IPS DF 4.7 (cell line): ENCODE data around the gene SORL1-AS1.

ENCODE experiments used
- DNase-seq: peaks from one replicate; pipeline ENCODE4 v3.0.0-alpha.2; 2013; ENCODE audit warnings: low spot score; ENCODE audit errors: extremely low read depth

The SORL1-AS1 gene

DNA sequence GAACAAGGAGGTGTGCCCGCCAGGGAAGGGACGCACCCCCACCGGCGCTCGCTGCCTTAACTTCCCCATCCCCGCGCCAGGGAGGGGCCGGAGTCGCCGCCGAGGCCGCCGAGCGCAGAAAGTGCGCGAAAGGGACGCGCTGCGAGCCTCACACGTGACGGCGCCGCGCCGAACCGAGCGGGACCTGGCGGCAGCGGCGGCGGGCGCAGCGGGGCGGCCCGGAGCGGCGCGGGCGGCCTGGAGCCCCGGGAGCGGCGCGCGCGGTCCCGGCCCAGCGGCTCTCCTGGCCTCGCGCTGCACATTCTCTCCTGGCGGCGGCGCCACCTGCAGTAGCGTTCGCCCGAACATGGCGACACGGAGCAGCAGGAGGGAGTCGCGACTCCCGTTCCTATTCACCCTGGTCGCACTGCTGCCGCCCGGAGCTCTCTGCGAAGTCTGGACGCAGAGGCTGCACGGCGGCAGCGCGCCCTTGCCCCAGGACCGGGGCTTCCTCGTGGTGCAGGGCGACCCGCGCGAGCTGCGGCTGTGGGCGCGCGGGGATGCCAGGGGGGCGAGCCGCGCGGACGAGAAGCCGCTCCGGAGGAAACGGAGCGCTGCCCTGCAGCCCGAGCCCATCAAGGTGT, 670 bp downstream of the SORL1-AS1 start, which contains the start of gene SORL1:
TSS of gene SORL1 (plus strand) at position 329 of the 623 bp plus-strand sequence. CDS start at position 347, 18 bp downstream.
- no peak for DNase-seq

- no peak for DNase-seq
Measured at GRCh38 chr11:121451178-121451985, 1.4 kb downstream of the SORL1-AS1 start.

- no peak for DNase-seq
Measured at GRCh38 chr11:121450401-121450800, 2.4 kb downstream of the SORL1-AS1 start.

DNA sequence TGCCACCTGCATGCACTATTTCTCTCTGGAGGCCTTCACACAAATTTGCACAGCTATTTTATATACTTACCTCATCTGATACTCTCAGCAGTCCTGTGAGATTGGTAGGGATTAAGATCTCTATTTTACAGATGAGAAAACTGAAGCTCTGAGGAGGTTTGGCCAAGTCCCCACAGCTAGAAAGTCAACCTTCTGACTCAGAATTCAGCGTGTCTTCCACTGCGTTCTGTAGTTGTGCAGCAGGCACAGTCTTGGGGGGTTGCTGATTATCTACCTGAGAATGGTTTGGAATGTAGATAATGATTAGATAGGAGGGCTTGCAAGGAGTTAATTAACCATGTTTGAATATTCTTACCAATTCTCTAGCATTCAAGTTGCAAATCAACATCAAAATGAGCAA, 3.1 kb downstream of the SORL1-AS1 start:
- DNase-seq: no peak

GRCh38 chr11:121449123-121449522, 3.6 kb downstream of the SORL1-AS1 start:
- no peak for DNase-seq

DNA sequence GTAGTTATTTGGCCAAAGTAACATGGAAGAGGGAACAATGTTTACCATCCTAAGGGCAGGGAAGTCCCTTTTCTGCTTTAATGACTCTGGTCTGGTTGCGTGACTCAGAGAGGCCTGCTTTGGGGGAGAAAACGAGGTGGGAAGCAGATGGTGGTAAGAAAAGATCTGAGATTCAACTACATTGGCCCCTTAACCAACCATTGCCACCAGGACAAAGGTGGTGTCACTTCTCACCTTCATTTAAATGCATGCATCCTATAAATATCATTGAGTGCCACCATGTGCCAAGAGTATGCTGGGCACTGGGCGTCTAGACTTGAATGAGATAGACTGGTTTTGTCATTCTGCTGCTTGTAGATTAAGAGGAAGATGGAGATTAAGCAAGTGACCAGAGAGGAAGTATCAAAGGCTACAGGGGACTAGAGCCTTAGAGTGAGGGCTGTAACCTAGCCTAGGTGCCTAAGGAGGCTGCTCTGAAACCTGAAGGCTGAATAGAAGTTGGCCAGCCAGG, 4.3 kb downstream of the SORL1-AS1 start:
- no peak for DNase-seq

DNA sequence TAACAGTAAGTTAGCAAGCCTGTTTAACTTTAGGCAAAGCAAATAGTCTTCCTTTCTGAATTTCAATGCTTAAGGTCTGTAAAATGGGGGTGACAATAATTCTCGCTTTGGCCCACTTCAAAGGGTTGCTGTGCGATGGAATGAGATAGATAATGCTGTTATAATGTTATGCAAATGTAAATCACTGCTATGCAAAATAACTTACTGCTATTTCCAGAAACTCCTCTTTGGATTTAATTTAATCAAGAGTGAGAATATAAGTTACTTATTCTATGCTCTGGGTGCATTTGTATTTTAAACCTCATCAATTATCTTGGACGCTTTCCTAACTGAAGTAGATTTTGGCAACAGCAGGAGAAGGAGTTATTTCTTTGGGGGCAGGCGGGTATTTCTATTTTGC, 4.8 kb downstream of the SORL1-AS1 start:
- DNase-seq: no peak

- DNase-seq: no peak
Measured at GRCh38 chr11:121446752-121447156, 6.0 kb downstream of the SORL1-AS1 start.

DNA sequence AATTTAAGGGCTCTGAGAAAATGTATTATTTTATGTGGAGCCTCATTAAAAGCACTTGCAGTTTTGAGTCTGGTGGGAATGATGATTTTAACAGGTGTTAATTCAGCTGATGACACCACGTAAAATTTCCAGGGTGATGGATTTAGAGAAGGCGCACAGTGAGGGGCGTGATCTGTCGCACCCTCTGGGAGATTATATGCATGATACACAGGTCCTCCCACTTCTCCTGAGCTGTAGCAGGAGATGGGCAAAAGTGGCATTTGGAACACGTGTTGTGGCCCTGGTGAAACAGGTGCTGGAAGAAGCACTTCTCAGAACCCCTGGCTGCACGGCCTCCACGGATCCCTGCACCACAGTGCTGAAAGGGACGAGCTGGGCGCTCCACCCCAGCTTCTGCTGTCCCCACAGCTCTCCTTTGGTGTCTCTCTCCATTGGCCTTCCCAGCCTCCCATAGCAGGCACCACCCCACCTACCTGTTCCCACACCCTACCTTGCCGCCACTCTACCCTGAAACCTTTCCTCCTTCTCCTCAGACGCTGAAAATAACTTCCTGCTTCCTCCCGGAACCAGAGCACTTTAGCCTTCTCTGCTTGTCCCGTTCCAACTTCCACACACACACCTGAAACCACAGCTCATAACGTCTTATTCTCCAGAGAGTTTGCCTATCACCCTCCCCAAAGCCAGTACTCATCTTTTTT, 7.5 kb downstream of the SORL1-AS1 start:
- DNase-seq: no peak

DNA sequence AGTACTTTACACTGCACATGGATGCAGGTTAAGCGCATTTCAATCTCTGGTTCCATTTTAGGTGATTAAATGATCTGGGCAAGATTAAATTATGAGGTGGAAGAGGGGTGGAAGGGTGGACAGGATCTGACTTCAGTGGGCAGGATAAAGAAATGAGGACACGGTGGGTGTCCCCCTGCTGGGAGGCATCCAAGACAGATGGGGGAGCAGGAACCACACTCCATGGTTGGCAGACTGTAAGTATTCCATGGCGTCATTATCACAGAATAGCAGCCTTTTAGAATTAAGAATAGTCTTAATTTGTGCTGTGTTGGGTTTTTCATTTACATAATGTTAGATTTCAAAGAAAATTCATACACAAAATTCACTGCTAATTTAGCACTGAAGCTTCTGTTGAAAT, 8.2 kb downstream of the SORL1-AS1 start:
- no peak for DNase-seq

DNA sequence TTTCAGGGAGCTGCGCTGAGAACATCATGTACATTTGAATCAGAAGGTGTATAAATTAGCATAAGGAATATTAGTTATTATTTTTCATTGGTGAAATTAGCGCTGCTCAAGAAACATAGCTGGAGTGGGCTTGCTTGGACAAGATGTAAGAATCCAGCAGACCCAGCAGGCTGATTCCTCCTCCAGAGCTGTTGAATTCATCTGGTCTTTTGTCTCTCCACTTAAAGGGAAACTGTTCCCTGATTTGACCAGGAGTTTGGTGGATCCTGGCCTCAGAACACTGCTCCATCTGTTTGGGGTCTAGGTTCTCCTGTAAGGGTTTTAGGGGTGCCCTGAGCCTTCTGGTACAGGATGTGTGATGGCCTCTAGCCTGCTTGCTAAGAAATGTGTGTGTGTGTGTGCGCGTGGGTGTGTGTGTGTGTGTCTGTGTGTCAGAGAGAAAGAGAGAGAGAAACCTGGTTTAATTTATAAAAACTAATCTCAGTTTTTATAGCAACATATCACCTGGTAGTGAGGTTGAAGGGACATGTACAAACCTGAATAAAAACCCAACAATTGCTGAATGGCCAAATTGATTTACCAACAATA, 9.0 kb downstream of the SORL1-AS1 start:
- DNase-seq: no peak

- no peak for DNase-seq
Measured at GRCh38 chr11:121441521-121441920, 11.2 kb downstream of the SORL1-AS1 start.

GRCh38 chr11:121439759-121440158, 13.0 kb downstream of the SORL1-AS1 start:
- no peak for DNase-seq

- no peak for DNase-seq
Measured at GRCh38 chr11:121439337-121439736, 13.4 kb downstream of the SORL1-AS1 start.

- no peak for DNase-seq
Measured at GRCh38 chr11:121437686-121438078, 15.1 kb downstream of the SORL1-AS1 start.

DNA sequence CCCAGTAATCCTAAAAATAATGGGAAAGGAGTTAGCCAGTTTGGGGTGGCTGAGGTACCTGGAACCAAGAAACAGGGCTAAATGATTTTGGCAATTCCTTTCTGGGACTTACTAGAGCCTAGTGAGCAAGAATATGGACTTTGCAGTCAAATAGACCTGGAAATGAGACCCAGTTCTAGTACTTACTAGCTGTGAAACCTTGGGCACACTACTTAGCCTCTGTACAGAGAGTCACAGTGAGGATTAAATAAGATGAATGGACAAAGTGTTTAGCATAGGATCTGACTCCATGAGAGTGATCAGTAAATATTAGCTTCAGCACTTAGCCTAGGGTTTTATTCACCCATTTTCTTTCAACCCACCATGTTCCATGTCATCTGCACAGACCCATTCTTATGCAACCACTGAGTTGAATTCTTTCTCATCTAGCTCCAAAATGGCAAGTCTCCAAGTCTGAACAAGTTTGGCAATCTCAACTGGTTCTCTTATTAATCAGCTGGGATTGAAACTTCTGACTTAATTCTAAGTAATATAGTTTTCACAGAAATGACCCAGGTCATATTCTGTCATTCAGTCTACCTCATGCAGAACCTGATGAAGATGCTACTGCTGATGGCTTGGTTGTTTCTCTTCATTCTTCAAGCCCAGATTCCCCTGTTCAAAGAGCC, 15.6 kb downstream of the SORL1-AS1 start:
- no peak for DNase-seq

GRCh38 chr11:121435551-121436511, 16.9 kb downstream of the SORL1-AS1 start:
- DNase-seq: no peak

DNA sequence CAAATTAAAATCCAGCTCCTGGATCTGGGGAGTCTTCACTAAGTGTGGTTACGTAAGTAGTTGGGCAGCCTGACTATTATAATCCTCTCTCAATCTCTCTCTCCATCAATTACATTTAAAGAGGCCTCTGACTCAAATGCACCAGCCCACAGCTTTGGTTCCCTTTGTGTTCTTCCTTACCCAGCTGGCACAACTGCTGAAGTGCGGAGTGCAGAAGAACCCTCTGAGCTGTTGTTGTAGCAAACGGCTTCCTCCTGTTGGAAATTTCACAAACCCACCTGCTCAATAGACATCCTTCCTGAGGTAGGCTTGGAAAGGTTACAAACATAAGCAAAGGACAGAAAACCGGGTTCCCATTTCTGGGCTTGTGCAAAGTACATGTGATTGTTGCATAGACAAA, 17.6 kb downstream of the SORL1-AS1 start:
- DNase-seq: no peak

DNA sequence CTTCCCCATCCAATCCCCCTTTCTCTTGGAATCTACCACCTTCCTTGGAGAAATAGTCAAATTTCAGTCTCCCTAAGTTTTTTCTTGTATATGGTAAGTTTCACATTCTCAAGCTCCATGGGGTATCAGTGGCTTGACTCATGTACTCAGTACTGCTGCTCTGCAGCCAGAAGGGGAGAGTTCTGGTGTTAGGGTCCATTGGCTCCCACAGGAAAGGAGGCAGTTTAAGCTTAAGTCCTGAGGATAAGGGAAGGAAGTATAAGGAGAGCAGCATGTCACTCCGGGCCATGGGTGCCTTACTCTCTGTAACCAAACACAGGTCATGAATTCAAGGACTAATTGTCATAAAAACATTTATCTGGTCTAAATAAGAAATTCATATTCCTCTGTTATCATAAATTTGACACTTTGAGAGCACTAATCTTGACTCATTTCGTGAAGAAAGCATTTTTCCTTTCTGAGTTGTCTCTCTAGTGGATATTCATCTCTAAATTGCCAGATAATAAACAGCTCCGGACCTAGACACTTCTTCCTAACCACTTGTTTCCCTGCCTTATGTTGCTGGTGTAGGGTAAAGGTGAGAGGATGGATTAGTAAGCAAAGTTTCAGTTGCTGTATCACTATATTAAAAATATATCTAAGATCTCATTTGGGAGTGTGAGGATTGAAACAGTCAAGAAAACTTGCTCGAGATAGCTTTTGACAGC, 20.8 kb downstream of the SORL1-AS1 start:
- no peak for DNase-seq
